SK-N-MC (cell line): ENCODE results near the gene HYI.

ENCODE experiments used
- DNase-seq: peaks from one replicate; pipeline ENCODE4 v3.0.0-alpha.2; 2011; ENCODE audit warnings: low read depth, low spot score
- H3K27ac ChIP-seq: fragments of 200-600 bp; sonication (generic); 2 replicates; pipeline ENCODE4 v1.5.1; 2016; ENCODE audit warnings: mixed run types
- H3K36me3 ChIP-seq: fragments of 200-600 bp; sonication (generic); 2 replicates; pipeline ENCODE4 v1.6.1; 2017; ENCODE audit warnings: antibody characterized with exemption, low read length, mixed read lengths; ENCODE audit not compliant: insufficient read depth
- H3K4me3 ChIP-seq: fragments of 200-600 bp; sonication (generic); 2 replicates; pipeline ENCODE4 v1.5.1; 2016
- H3K9ac ChIP-seq: fragments of 200-600 bp; sonication (generic); 2 replicates; pipeline ENCODE4 v1.8.0; 2017; ENCODE audit warnings: mixed run types, mixed read lengths; ENCODE audit not compliant: insufficient read length
- H3K9me3 ChIP-seq: fragments of 200-600 bp; sonication (generic); 2 replicates; pipeline ENCODE4 v1.6.1; 2017; ENCODE audit warnings: low read depth, mild to moderate bottlenecking, antibody characterized with exemption, low read length, moderate library complexity, mixed read lengths
- EZH2 ChIP-seq: fragments of 200-600 bp; sonication (generic); IDR thresholded peaks from one replicate; pipeline ENCODE4 v1.6.1; 2017; ENCODE audit warnings: antibody characterized with exemption
- FOXP2 ChIP-seq: optimal IDR thresholded peaks from 2 replicates; pipeline ENCODE3; 2011; ENCODE audit warnings: mild to moderate bottlenecking, moderate library complexity; ENCODE audit not compliant: insufficient read depth; ENCODE audit errors: extremely low read length, control extremely low read depth
- POLR2AphosphoS5 ChIP-seq: IDR thresholded peaks from 2 replicates; pipeline ENCODE4 v1.6.1; 2012; ENCODE audit warnings: mild to moderate bottlenecking, low read depth, low read length, borderline replicate concordance

HYI gene

GRCh38 chr1:43438006-43438405 lies 15.7 kb downstream of the HYI start:
- TF ChIP-seq EZH2 = no peak
- TF ChIP-seq POLR2AphosphoS5 = no peak
- no peak for TF ChIP-seq FOXP2
- Histone ChIP-seq H3K36me3 (peaks cover 8% of the 10 kb centered on the region; the same call in 1 of the 2 replicates), H3K27ac (no peak overlapping the region)

DNA sequence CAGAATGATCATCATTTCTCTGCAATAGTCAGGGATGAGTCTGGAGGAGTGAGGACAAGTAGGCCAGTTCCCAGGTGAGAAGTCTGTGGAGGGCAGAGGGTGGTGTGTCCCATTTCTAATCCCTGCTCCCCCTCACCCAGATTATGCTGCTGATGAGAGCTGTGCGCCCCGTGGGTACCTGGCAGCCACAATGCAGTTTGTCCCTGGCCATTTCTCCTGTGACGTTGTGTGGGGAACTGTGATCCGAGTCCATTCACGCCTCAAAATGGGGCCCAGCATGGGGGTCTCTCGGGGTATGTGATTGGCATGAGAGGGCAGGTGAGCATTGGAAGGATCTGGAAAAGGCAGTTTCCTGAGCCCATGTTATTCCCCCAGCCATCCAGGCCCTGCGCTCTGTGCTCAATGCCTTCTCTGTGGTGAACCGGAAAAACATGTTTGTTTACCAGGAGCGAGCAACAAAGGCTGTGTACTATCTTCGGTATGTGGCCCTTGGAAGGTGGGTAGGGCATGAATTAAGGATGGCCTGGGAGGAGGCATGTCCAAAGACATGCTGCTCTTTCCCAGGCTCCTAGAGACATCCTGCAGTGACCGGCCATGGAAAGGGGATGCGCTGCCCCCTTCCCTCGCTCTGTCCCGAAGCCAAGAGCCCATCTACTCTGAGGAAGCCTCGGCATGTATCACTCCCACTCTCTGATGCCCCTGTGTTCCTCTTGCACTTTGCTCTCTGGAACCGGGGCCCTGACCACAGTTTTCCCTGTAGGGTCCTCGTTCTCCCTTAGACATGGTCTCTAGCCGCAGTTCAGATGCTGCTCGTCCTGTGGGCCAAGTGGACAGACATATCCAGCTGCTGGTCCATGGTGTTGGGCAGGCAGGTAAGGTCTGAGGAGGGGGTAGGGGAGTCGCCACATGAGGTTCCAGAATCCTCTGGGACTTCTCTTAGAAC lies 16.4 kb downstream of the HYI start:
- H3K4me3 ChIP-seq = no peak overlapping the region
- no peak overlapping the region for H3K27ac ChIP-seq
- TF ChIP-seq EZH2 (no peak), POLR2AphosphoS5 (no peak), FOXP2 (no peak)
- no peak for DNase-seq
- no peaks in the 10 kb centered on the region for H3K9me3 ChIP-seq
- peaks cover 15% of the 10 kb centered on the region; the same call in 1 of the 2 replicates for H3K36me3 ChIP-seq
- H3K9ac ChIP-seq = no peak overlapping the region

More at GRCh38 chr1:43438006-43438405, 15.7 kb downstream of the HYI start:
- Histone ChIP-seq H3K4me3 (no peak overlapping the region), H3K9me3 (no peaks in the 10 kb centered on the region), H3K9ac (no peak overlapping the region)
- no peak for DNase-seq

DNA sequence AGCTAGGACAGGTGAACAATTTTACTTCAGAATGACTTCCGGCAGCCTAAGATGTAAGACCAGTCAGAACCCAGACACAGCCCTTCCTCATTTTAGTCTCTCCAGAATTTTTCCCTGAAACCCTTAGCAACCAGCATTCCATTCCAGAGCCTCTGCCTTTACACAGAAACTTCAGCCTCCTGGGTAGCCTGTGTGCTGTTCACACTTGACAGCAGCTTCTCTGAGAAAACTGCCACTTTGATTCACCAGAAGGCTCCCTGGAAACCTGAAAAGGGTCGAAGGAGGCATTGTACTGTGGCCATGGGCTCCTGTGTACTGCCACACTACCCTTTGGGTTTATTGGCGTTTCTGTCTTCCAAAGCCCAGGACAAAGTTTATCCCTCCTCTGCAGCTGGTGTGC lies 17.4 kb downstream of the HYI start:
- Histone ChIP-seq H3K9ac (no peak overlapping the region), H3K4me3 (no peak overlapping the region), H3K27ac (no peak overlapping the region), H3K9me3 (no peaks in the 10 kb centered on the region), H3K36me3 (peaks cover 24% of the 10 kb centered on the region; the same call in 1 of the 2 replicates)
- TF ChIP-seq EZH2 (no peak), POLR2AphosphoS5 (no peak), FOXP2 (no peak)
- no peak for DNase-seq

GRCh38 chr1:43435146-43436145 lies 18.3 kb downstream of the HYI start:
- Histone ChIP-seq H3K36me3 (peaks cover 33% of the 10 kb centered on the region; the same call in 1 of the 2 replicates), H3K27ac (no peak overlapping the region), H3K9ac (no peak overlapping the region), H3K4me3 (no peak overlapping the region), H3K9me3 (no peaks in the 10 kb centered on the region)
- no peak for DNase-seq
- TF ChIP-seq FOXP2 = no peak
- no peak for TF ChIP-seq POLR2AphosphoS5
- TF ChIP-seq EZH2 = no peak

- Histone ChIP-seq H3K9ac (no peak overlapping the region), H3K4me3 (no peak overlapping the region), H3K9me3 (no peaks in the 10 kb centered on the region), H3K27ac (no peak overlapping the region), H3K36me3 (peaks cover 41% of the 10 kb centered on the region)
- TF ChIP-seq FOXP2 (no peak), POLR2AphosphoS5 (no peak), EZH2 (no peak)
- DNase-seq = no peak
Measured at GRCh38 chr1:43434256-43434655, 19.5 kb downstream of the HYI start.

GRCh38 chr1:43432907-43433306 lies 20.8 kb downstream of the HYI start:
- Histone ChIP-seq H3K36me3 (peaks cover 49% of the 10 kb centered on the region), H3K9me3 (no peaks in the 10 kb centered on the region), H3K9ac (no peak overlapping the region), H3K27ac (no peak overlapping the region), H3K4me3 (no peak overlapping the region)
- TF ChIP-seq POLR2AphosphoS5 = no peak
- TF ChIP-seq EZH2 = no peak
- no peak for TF ChIP-seq FOXP2
- DNase-seq = no peak

GRCh38 chr1:43432171-43432860 lies 21.4 kb downstream of the HYI start:
- Histone ChIP-seq H3K4me3 (no peak overlapping the region), H3K27ac (no peak overlapping the region), H3K9me3 (no peaks in the 10 kb centered on the region), H3K9ac (no peak overlapping the region), H3K36me3 (peaks cover 55% of the 10 kb centered on the region)
- TF ChIP-seq EZH2 = no peak
- no peak for TF ChIP-seq FOXP2
- TF ChIP-seq POLR2AphosphoS5 = no peak
- no peak for DNase-seq

- Histone ChIP-seq H3K9ac (no peak overlapping the region), H3K36me3 (peaks cover 62% of the 10 kb centered on the region), H3K4me3 (no peak overlapping the region), H3K9me3 (no peaks in the 10 kb centered on the region), H3K27ac (no peak overlapping the region)
- no peak for DNase-seq
- TF ChIP-seq POLR2AphosphoS5 = no peak
- no peak for TF ChIP-seq EZH2
- no peak for TF ChIP-seq FOXP2
Measured at GRCh38 chr1:43431676-43432075, 22.1 kb downstream of the HYI start.
